Epithelial cell of proximal tubule (primary cell): ENCODE results near the gene IMMP2L. TPM values are rescaled to one million over a fixed set of nuclear protein-coding genes. Genes with fewer than 3 reads are reported as not detected.

Source experiments
- DNase-seq: peaks from one replicate; pipeline ENCODE4 v3.0.0-alpha.2; 2011; ENCODE audit warnings: low read depth
- H3K4me3 ChIP-seq: 2 replicates; pipeline ENCODE4 v1.5.1; 2011; ENCODE audit warnings: low read depth, mild to moderate bottlenecking, low read length
- total RNA-seq: library from RNA; depleted of rRNA; stranded (reverse); fragments of >200 nt; gene quantifications from 2 replicates; pipeline ENCODE4 v1.2.3, GENCODE V29; 2015
- TF ChIP-seq, protein P1 (sequence below): conservative IDR thresholded peaks from 2 replicates; pipeline ENCODE4 v1.5.1; 2012; ENCODE audit warnings: low read depth, mild to moderate bottlenecking, low read length

IMMP2L gene
- total RNA-seq, 1 donor from 2014 or later, result 8.4 TPM

DNA sequence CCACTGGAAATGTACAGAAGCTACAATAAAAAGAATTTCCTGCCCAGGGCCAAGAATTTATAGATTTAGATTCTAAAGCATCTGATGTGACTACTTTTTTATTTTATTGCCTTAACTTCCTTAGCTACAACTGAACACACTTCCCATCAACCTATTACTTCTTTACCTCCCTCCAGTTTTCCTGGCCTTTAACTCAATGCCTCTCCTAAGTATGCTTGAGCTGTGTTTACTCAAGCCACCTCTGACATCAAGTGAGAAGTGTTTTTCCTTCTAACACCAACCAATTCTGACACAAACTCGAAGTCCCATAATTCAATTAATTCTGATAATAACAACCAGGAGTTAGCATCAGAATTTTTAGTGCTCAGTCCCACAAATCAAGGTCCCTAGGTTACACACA is 170.0 kb downstream of the IMMP2L start:
- TF ChIP-seq, protein P1, sequence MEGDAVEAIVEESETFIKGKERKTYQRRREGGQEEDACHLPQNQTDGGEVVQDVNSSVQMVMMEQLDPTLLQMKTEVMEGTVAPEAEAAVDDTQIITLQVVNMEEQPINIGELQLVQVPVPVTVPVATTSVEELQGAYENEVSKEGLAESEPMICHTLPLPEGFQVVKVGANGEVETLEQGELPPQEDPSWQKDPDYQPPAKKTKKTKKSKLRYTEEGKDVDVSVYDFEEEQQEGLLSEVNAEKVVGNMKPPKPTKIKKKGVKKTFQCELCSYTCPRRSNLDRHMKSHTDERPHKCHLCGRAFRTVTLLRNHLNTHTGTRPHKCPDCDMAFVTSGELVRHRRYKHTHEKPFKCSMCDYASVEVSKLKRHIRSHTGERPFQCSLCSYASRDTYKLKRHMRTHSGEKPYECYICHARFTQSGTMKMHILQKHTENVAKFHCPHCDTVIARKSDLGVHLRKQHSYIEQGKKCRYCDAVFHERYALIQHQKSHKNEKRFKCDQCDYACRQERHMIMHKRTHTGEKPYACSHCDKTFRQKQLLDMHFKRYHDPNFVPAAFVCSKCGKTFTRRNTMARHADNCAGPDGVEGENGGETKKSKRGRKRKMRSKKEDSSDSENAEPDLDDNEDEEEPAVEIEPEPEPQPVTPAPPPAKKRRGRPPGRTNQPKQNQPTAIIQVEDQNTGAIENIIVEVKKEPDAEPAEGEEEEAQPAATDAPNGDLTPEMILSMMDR, result no peak
- DNase-seq, result no peak
- H3K4me3 ChIP-seq, result no peak overlapping the region

- H3K4me3 ChIP-seq, result no peak overlapping the region
- no peak for DNase-seq
- TF ChIP-seq, protein P1, result no peak
Observed at GRCh38 chr7:111390000-111390399, 172.3 kb downstream of the IMMP2L start.

GRCh38 chr7:111388912-111389311 is 173.4 kb downstream of the IMMP2L start:
- no peak for DNase-seq
- TF ChIP-seq, protein P1, result no peak
- H3K4me3 ChIP-seq, result no peak overlapping the region

- H3K4me3 ChIP-seq, result no peak overlapping the region
- TF ChIP-seq, protein P1, result no peak
- DNase-seq, result no peak
Observed at GRCh38 chr7:111388016-111388415, 174.3 kb downstream of the IMMP2L start.

DNA sequence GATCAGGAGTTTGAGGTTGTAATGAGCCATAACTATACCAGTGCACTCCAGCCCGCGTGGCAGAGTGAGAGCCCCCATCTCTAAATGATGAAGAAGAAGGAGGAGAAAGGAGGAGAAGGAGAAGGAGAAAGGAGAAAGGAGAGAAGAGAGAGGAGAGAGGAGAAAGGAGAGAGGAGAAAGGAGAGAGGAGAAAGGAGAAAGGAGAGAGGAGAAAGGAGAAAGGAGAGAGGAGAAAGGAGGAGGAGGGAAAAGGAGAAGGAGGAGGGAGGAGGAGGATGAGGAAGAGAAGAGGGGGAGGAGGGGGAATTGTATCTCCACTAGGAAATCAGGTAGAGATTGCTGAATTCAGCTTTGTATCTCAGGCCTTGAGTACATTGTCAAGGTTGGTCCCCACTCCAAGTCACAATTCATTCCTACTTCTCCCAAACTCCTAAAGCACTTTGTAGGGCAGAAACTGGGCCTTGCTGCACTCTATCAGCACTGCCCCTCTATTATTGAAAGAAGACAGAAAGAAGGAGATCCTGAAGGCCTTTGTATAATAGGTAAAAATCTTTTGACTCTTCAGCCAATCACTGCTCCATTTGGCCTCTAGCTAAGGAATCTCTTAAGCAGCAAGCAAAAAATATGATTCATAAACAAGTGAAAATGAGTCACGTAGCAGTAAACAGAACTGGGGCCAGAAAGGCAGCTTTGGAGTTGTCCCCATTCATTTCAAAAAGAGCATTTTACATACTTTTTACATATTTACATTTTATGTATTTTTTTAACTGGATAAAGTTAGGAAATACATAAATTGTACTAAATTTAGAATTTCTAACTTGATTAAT is 178.0 kb downstream of the IMMP2L start:
- no peak overlapping the region for H3K4me3 ChIP-seq
- DNase-seq, result no peak
- TF ChIP-seq, protein P1, result no peak

GRCh38 chr7:111383133-111383532 is 179.2 kb downstream of the IMMP2L start:
- TF ChIP-seq, protein P1, result no peak
- H3K4me3 ChIP-seq, result no peak overlapping the region
- no peak for DNase-seq

- DNase-seq, result no peak
- TF ChIP-seq, protein P1, result no peak
- no peak overlapping the region for H3K4me3 ChIP-seq
Observed at GRCh38 chr7:111381590-111381989, 180.7 kb downstream of the IMMP2L start.
